HG02763 (cell line): Measurements from ENCODE around the gene MAPKBP1.

Experiments used
- ATAC-seq: cut with Tn5 transposase; IDR thresholded peaks from one replicate; pipeline ENCODE4 v1.9.1; 2021; ENCODE audit warnings: mild to moderate bottlenecking, moderate library complexity; ENCODE audit not compliant: unreplicated experiment

The MAPKBP1 gene

DNA sequence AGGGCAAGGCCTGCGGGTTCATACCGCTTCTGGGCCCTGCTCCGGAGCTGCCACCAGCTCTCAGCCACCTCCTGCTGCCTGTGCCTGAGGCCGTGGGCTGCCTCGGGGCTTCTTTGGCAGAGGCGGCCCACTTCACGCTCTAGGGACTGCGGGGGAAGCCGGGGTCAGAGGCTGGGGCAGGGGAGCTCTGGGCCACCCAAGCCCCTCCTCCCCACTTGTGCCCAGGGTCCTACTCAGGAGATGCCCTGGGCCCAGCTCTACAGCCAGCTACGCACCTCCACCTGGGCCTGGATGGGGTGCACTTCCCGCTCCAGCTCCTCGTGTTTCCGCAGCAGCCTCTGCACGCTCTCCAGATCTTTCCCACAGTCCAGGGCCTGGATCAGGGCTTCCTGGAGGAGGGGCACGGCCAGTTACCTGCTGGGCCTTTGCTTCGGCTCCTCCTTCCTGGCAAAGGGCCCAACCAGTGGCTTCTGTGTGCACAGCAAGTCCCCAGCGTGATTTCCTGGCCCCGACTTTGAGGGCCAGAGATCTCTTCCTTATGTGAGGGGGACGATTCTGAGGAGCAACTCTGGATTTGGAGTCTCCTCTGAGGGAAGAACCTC is 88.3 kb downstream of the MAPKBP1 start:
- ATAC-seq, result no peak

GRCh38 chr15:41865490-41866055 is 91.3 kb downstream of the MAPKBP1 start:
- no peak for ATAC-seq

DNA sequence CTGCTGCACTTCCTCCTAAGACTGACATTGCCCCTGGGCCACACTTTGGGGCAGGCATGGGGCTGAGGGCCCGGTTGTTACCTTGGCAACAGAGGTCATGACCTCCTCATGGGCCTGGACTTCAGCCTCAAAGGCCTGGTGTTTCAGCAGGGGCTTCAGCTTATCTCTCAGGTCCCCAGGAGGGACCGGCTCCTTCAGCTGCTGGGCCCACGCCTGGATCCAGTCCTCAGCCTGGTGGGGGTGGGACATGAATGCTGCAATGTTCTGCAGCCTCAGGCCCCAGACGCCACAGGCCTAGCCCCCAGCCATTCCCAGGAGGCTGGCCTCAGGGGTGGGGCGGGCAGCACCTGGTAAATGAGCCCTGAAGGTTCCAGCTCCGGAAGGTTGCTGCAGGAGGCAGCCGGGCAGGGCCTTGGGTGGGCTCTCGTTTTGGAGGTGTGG is 92.0 kb downstream of the MAPKBP1 start:
- ATAC-seq, result no peak

DNA sequence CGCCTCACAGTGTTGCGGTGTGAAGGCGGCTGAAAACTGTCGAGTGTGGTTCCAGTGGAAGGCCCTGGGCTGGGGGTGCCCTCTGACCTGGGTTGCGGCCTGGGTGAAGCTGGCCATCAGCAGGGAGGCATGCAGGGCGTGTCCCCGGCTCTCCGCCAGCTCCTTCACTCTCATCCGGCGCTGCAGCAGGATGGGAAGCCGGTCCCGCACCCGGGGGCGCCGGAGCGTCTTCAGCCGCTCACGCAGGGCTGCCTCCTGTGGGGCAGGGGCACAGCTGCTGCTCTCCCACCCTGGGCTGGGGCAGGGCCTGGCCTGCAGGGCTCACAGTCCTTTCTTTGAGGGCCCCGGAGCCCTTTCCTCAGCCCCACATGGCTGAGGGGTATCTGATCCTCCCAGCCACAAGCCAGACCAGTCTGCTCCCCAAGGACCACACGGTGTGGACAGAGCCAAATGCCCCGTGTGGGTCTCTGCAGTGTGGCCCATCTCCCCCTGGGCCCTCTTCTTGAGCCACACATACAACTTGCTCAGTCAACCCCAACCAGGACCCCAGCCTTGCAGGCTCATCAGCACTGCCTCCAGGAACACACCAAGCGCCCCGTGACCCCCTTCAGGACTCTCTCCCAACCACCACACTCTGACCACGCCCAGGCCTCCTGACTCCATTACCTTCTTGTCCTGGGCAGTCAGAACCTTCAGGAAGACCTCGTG is 92.7 kb downstream of the MAPKBP1 start:
- ATAC-seq, result no peak

- no peak for ATAC-seq
Measured at GRCh38 chr15:41868321-41868720, 94.0 kb downstream of the MAPKBP1 start.

GRCh38 chr15:41869770-41870688 is 95.7 kb downstream of the MAPKBP1 start:
- ATAC-seq, result no peak

GRCh38 chr15:41870689-41871081 is 96.4 kb downstream of the MAPKBP1 start:
- ATAC-seq, result no peak

GRCh38 chr15:41871175-41871905 is 97.1 kb downstream of the MAPKBP1 start:
- ATAC-seq, result no peak

DNA sequence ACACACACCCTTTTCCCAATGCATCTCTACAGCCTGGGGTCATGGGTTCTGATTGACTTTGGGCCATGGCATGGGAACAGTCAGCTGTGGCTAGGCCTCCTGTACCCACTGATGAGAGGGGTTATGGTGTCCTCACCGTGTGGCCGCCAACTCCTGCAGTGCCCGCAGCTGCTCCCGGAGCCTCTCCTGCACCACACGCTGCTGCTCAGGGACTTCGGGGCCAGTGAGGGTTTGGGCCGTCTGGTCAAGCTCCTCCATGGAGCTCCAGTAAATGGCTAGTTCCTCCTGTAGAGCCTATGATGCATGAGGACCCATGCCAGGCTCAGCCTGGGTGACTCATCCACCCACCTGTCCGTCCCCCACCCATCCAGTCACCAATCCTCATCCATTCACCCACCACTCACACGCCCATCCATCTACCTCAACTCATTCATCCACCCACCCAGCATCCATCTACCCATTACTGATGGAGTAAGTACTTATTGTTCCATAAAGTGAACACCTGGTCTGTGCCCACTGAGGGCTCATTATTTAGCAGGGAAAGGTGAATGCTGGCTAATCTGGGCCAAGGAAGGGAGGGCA is 98.0 kb downstream of the MAPKBP1 start:
- no peak for ATAC-seq

GRCh38 chr15:41873711-41874110 is 99.4 kb downstream of the MAPKBP1 start:
- ATAC-seq, result no peak

GRCh38 chr15:41874736-41875135 is 100.5 kb downstream of the MAPKBP1 start:
- ATAC-seq, result no peak

DNA sequence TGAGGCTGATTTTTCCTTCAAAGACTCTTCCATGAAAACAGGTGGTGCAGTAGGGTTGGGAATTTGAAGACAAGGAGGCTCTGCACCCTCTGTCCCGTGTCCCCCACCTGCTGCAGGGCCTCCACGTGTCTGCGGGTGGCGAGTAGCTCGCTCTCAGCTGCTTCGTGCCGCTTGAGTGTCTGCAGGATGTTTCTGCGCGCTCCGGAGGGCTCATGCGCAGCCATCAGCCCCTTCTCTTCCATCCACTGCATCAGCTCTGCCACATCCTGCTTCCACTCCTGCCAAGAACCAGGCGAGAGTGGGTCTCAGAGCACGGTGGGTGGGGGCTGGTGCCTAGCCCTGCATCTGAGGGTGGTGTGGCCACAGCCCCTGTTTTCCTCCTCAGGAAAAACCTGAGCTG is 101.7 kb downstream of the MAPKBP1 start:
- no peak for ATAC-seq

GRCh38 chr15:41876689-41877088 is 102.4 kb downstream of the MAPKBP1 start:
- no peak for ATAC-seq
